Skin of body (tissue), 2 donors: ENCODE data around the gene LSP1. TPM values are rescaled to one million over a fixed set of nuclear protein-coding genes. Genes with fewer than 3 reads are reported as not detected.

Experiments used
- DNase-seq: peaks from one replicate; lab custom pipeline; 2025; lab: John Stamatoyannopoulos, UW
- total RNA-seq: library from RNA; depleted of rRNA; stranded (reverse); fragments of >200 nt; gene quantifications from one replicate; pipeline ENCODE4 v1.2.3, GENCODE V29; 2014

LSP1 gene
- total RNA-seq, 1 donor from 2014 or later, result 18.5 TPM

- DNase-seq, result no peak
Observed at GRCh38 chr11:1825039-1825740, 27.7 kb upstream of the LSP1 start.

DNA sequence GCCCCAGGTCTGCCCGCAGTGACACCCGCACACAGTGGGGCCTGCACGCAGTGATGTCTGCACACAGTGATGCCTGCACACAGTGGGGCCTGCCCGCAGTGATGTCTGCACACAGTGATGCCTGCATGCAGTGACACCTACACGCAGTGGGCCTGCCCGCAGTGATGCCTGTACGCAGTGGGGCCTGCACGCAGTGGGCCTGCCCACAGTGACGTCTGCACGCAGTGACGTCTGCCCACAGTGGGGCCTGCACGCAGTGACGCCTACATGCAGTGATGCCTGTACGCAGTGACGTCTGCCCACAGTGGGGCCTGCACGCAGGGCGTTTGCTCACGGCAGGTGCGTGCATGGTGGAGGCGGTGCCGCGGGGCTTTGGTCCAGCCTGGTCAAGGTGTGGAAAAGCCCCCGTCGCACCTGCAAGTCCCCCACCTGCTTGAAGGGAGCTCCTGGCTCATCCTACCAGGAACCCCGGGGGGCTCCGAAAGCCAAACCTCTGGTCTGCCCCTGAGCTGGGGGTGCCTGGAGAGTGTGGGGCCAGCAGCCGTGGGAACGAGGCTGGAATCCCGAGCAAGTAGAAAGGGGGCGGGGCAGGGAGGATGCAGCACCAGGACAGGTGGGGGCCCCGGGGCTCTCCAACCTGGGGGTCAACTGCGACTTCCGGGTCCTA is 27.0 kb upstream of the LSP1 start:
- DNase-seq, result no peak

GRCh38 chr11:1826552-1827094 is 26.3 kb upstream of the LSP1 start:
- no peak for DNase-seq

DNA sequence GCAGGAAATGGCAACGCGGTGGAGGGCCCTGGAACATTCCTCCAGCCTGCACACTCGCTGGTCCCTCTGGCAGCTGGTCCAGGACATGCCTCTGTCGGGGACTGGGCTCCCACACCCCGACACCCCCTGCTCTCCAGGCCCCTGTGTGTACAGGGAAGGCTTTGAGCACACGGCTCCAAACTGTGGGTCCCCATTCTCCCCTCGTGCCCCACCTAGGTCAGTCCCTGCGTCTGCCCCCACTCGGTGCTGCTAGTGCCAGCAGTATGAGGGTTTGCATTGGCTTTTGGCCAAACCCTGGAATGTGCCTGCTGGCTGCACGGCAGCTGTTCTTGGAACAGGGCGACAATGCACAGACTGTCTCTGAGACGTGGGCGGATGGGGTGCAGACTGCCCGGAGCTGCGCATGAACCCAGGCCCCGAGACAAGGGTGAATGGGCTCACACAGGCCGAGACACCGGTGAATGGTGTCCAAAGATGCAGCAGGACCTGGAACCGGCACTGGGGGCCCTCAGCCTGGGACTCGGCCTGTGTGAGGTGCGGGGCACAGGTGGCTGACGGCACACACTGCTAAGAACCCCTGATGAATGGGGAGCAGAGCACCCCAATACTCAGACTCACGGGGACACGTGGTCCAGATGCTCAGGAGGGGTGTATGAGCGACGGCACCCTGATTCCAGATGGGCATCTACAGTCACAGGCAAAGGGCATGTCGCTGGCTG is 25.6 kb upstream of the LSP1 start:
- DNase-seq, result peak; percentile 48

DNA sequence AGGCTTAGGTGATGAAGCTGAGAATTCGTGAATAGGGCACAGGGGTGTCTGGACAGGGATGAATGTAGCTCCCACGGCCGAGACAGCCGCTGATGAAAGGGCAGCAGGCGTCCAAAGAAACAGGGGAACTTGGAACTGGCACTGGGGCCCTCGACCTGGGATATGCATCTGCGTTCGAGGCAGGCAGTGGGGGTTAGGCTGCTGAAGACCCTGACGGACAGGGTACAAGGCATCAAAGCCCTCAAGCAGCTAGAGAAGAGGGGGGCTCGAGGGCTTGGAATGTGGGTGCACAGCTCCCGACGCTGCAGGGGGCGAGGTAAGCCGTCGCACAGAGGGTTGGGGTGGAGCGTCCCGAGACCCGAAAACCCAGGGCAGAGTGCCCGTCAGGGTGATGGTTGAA is 25.0 kb upstream of the LSP1 start:
- no peak for DNase-seq

GRCh38 chr11:1828542-1828941 is 24.3 kb upstream of the LSP1 start:
- no peak for DNase-seq

DNA sequence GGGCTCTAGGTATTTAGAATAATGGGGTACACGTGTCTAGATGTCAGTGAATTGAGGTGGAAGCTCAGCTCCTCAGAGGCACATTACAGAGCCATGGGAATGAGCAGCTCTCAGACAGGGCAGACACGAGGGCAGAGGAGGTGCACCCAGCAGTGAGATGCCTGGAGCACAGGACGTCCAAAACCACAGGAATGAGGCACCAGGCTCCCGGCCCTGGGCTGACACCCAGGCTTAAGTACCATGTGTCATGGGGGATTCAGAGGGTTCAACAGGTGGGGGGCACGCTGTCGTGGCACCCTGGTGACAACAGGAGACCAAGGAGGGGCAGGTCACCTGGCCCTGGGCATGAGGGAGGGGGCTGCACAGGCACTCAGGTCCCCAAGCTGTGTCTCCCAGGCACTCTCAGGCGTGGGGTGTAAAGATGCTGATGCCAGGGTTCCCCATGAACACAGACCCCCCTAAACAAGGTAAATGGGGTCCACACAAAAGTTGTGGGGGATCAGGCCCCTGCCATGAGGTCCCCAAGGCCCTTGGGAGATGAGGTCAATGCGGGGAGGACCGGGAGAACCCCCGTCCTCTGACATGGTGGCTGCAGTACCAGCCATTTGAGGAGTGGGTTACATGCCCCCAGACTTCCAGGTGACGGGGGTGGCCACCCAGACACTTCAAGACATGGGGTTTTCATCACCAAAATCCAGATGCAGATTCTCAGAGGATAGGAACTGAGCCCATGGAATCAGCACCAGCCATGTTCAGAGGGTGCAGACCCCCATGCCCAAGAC is 23.7 kb upstream of the LSP1 start:
- DNase-seq, result no peak

GRCh38 chr11:1830004-1830321 is 22.9 kb upstream of the LSP1 start:
- no peak for DNase-seq

GRCh38 chr11:1830322-1831223 is 22.3 kb upstream of the LSP1 start:
- DNase-seq, result no peak

- no peak for DNase-seq
Observed at GRCh38 chr11:1831338-1832210, 21.3 kb upstream of the LSP1 start.

DNA sequence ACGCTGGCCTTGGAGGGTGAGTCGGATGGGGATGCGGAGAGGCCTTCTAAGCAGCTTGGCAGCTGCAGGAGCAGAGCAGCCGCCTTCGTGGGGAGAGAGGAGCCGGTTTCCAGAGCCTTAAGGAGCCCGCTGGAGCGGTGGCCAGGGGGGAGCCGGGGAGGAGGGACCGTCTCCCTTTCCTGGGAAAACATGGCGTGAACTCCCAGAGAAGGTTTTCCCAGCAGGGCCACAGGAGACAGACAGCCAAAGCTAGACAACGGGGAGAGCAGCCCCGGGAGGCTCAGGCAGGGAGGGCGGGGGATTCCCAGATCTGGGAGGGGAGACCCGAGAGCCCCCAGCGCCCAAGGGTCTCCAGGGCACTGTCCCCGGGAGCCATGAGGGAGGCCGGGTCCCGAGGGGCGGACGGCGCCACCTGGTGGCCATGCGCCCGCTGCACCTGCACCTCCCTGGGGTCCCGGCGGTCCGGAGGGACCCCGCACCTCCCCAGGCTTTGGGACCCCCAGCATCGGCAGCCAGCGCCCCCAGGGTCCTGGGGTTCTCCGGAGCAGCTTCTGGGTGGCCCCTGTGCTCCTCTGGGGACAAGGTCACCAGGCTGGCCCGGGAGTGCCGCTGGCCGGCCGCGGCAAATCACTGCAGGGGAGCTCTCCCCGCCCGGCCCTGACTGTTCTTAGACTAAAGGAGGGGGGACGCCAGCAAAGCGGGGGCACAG is 20.5 kb upstream of the LSP1 start:
- no peak for DNase-seq

GRCh38 chr11:1832920-1833295 is 20.0 kb upstream of the LSP1 start:
- no peak for DNase-seq

DNA sequence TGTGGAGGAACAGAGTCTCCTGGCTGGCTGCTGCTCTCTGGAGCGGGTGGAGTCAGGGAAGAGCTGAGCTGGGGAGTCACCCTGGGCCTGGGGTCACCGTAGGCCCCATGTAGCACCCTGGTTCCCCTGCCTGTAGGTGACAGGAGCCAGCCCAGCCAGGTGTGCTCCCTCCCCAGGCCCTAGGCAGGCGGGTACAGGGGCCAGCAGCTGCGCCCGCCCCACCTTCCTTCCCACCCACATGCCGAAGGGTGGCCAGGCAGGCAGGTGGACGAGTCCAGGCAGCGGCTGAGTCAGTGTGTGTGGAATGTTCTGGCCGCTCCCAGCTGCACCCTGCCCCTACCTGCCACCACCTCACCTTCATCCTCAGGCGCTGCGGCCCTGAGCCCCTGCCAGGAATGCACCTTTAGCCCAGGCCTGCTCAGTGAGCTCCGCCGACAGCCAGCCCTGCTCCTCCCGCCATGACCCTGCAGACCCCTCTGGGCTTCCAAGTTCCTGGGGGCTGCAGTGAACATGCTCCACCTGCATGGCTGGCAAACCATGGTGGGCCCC is 18.7 kb upstream of the LSP1 start:
- no peak for DNase-seq

- DNase-seq, result no peak
Observed at GRCh38 chr11:1834779-1835670, 17.9 kb upstream of the LSP1 start, which contains the start of gene SYT8. Gene SYT8 (plus strand): TSS chr11:1834990. CDS start chr11:1835106, 116 bp downstream.

DNA sequence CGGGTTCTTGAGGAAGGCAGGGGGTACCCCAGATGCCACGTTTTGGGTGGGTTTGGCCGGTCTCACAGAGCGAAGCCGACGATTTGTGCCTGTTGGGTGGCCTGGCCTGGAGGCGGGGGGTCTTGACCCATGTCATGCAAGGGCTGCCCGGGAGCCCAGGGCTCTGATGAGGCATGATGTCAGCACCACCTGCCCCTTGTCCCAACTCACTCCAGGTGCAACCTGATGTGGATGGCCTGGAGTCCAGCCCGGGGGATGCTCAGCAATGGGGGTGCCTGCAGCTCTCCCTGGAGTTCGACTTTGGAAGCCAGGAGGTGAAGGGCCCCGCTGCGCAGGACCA is 17.2 kb upstream of the LSP1 start:
- no peak for DNase-seq

DNA sequence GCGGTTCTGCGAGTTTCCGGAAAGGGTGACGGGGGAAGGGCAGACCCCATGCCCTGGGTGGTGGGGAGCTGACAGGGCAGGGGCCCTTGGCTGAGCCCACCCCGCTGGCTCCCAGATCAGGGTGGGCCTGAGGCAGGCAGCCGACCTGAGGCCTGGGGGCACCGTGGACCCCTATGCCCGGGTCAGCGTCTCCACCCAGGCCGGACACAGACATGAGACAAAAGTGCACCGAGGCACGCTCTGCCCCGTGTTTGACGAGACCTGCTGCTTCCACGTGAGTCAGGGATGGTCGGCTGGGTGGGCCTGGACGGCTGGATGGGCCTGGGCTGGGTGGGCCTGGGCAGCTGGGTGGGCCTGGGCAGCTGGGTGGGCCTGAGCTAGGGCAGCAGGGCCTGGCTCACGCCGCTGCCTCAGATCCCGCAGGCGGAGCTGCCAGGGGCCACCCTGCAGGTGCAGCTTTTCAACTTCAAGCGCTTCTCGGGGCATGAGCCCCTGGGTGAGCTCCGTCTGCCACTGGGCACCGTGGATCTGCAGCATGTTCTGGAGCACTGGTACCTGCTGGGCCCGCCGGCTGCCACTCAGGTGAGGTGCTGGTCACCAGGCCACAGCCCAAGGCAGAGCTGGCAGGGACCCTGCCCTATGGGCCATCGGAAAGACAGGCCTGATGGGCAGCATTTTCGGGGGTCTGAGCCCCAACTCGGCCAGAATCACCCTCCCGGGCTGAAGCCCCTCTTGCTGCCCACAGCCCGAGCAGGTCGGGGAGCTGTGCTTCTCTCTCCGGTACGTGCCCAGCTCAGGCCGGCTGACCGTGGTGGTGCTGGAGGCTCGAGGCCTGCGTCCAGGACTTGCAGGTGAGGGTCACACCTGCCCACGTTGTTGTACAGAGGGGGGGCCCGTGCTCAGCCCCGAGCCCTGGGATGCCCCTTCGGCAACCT is 16.6 kb upstream of the LSP1 start:
- DNase-seq, result no peak
